Fibroblast of lung (primary cell): ENCODE data around the gene CAPN13.

Experiments used
- CTCF ChIP-seq, 2 donors: IDR thresholded peaks in 1 of 2; conservative IDR thresholded peaks in 1 of 2; 1 replicate in 1 of 2; 2 replicates in 1 of 2; pipeline ENCODE4 v1.5.1; 2011 to 2012; ENCODE audit warnings: low read length in 2 of 2, control low read depth in 1 of 2, inconsistent platforms in 1 of 2, low read depth in 1 of 2, mild to moderate bottlenecking in 1 of 2
- EZH2 ChIP-seq: IDR thresholded peaks from 2 replicates; pipeline ENCODE4 v1.5.1; 2012; ENCODE audit warnings: low read length, control low read depth, mild to moderate bottlenecking; ENCODE audit errors: missing control alignments

GRCh38 chr2:30820381-30821055 lies 13.3 kb upstream of the CAPN13 start:
- TF ChIP-seq CTCF (conservative IDR thresholded peaks at IDR 0.05 in 1 of 2, IDR thresholded peaks at IDR 0.05 in 1 of 2; ENCODE audit: low read depth in 1 of 2, low read length in 2 of 2), result no peak
- TF ChIP-seq EZH2, result no peak
